Stimulated activated CD8-positive, alpha-beta memory T cell treated with anti-CD3 and anti-CD28 coated beads, Interleukin-12 subunit alpha, Interleukin-12 subunit beta, amount 100 ng/mL, for 24 hours (primary cell): ENCODE data around the gene ACAA2.

Source experiments
- DNase-seq: peaks from one replicate; pipeline ENCODE4 v3.0.0-alpha.2; 2020; ENCODE audit errors: extremely low read depth

The ACAA2 gene

GRCh38 chr18:49743117-49743567 is 70.2 kb downstream of the ACAA2 start:
- DNase-seq = no peak

- no peak for DNase-seq
Measured at GRCh38 chr18:49742316-49743116, 70.8 kb downstream of the ACAA2 start.

GRCh38 chr18:49739275-49739674 is 74.1 kb downstream of the ACAA2 start:
- DNase-seq = no peak

- no peak for DNase-seq
Measured at GRCh38 chr18:49738721-49739120, 74.6 kb downstream of the ACAA2 start.

- no peak for DNase-seq
Measured at GRCh38 chr18:49734836-49735235, 78.5 kb downstream of the ACAA2 start.

GRCh38 chr18:49733896-49734585 is 79.3 kb downstream of the ACAA2 start:
- DNase-seq = no peak

GRCh38 chr18:49733321-49733720 is 80.0 kb downstream of the ACAA2 start:
- no peak for DNase-seq
